GM10248 (cell line): Measurements from ENCODE around the gene AAMDC.

Source experiments
- CTCF ChIA-PET: fragments of 300-600 bp; sonication (Branson Sonifier 250); formaldehyde crosslinking; extraction: SDS; loops from one replicate; lab custom pipeline; 2021; ENCODE audit warnings: antibody characterized with exemption; lab: Yijun Ruan, JAX
- POLR2A ChIA-PET: fragments of 350-650 bp; sonication (Branson Sonifier 250); formaldehyde crosslinking; extraction: SDS; loops from one replicate; lab custom pipeline; 2020; ENCODE audit warnings: antibody characterized with exemption; lab: Yijun Ruan, JAX
- DNase-seq: peaks from one replicate; pipeline ENCODE4 v3.0.0; 2012; ENCODE audit errors: extremely low spot score
- CTCF ChIP-seq: IDR thresholded peaks from 2 replicates; pipeline ENCODE4 v1.5.1; 2012; ENCODE audit warnings: mild to moderate bottlenecking, low read depth; ENCODE audit errors: extremely low read depth, missing control alignments, control extremely low read depth

AAMDC gene

GRCh38 chr11:77783025-77783424 is 37.9 kb upstream of the AAMDC start:
- ChIA-PET POLR2A (interaction anchor here (0.6 kb wide), 2 partner anchors 22 to 211 kb away, joined by 3 to 6 read pairs; partner anchors contain the start of gene INTS4), CTCF (no interaction called here)
- no peak for DNase-seq
- TF ChIP-seq CTCF = no peak

DNA sequence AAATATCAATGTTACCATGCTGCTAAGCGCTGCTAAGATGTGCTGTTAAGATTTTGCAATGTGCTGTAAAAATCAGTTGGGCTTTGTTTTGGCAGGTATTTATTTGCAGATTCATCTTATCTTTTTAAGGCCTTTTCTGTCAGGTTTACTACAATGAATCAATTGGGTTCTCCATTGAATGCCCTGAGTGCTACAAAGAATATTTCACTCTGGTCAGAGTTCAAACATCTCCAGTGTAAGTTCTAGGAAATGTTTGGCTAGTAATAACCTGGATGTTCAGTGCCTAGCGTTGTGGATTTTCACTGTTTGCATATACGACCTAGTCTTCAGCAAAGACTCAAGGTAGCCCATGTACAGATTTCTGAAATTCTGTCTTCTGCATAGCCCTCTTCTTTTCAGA is 36.4 kb upstream of the AAMDC start:
- no peak for TF ChIP-seq CTCF
- ChIA-PET POLR2A (no interaction called here), CTCF (interaction anchor here (0.9 kb wide), 1 partner anchor 10 kb away, joined by 3 read pairs; no protein-coding TSS in a partner anchor)
- no peak for DNase-seq

DNA sequence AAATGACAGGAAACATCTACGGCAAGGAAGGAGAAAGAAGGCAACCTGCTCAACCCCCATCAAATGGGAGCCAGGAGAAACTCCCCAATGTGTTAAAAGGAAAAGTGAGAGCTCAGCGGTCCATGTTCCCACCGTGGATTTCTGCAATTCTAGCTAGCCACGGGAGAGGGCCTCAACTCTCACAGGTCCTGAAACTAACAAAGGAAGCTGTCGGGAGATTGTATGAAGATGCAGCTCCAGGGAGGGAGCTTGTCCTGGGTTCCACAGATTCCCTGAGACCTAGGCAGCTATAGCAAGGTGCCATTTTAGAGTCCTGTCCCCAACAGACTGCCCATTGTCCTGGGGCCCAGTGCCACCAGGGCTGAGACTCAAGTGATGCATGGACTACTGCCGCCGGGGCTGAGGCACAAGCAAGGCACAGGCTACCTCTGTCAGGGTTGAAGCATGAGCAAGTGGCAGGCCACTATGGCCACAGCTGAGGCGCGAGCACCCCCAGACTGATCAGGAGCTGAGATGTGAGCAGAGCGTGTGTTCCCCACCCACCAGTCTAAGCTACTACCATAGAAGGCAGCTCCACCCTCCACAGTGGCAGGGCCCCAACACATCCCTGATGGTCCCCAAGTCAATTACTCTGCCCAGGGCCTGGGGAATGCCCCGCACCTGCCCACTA is 31.7 kb upstream of the AAMDC start:
- no peak for TF ChIP-seq CTCF
- no peak for DNase-seq
- ChIA-PET POLR2A (no interaction called here), CTCF (interaction anchor here (0.6 to 1.3 kb wide), 4 partner anchors 11 to 210 kb away, joined by 3 read pairs; no protein-coding TSS in a partner anchor)

- no peak for TF ChIP-seq CTCF
- no peak for DNase-seq
- CTCF ChIA-PET = interaction anchor here (0.6 kb wide), 1 partner anchor 11 kb away, joined by 3 read pairs; no protein-coding TSS in a partner anchor
- POLR2A ChIA-PET = no interaction called here
These were observed 31.0 kb upstream of the AAMDC start for GRCh38 chr11:77789731-77790476.

GRCh38 chr11:77791301-77791700 is 29.6 kb upstream of the AAMDC start:
- ChIA-PET POLR2A (no interaction called here), CTCF (no interaction called here)
- DNase-seq = no peak
- TF ChIP-seq CTCF = no peak

DNA sequence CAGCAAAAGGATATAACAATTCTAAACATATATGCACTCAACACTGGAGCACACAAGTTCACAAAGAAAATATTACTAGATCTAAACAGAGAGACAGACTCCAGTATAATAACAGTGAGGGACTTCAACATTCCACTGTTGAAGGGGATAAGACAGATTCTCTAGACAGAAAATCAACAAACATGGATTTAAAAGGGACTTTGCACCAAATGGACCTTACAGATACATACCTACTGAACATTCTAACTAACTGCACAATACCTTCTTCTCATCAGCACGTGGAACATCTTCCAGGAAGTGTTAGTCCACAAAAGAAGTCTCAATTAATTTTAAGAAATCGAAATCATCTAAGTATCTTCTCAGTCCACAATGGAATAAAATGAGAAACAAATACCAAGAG is 27.0 kb upstream of the AAMDC start:
- TF ChIP-seq CTCF = no peak
- CTCF ChIA-PET = no interaction called here
- no peak for DNase-seq
- POLR2A ChIA-PET = no interaction called here
